ENCODE results near the gene ZFPM1. TPM values are rescaled to one million over a fixed set of nuclear protein-coding genes. Genes with fewer than 3 reads are reported as not detected.

Gene ZFPM1
- total and polyA plus RNA-seq, 10 donors = 2.3 to 25.3 (median 8.9) TPM

GRCh38 chr16:88458773-88459235 is 5.7 kb downstream of the ZFPM1 start:
- 86 to 100% (median 91%) methylated on average over 3 to 12 of the region's 12 CpGs for WGBS, 5 donors
- intact Hi-C loops (cut with DNase I; ENCODE audit: low total_unique reads) = no loop called here
- no peaks in the 10 kb centered on the region for H3K9me3 ChIP-seq
- peaks cover 45 to 100% (median 88%) of the 10 kb centered on the region in 6 donors for H3K4me1 ChIP-seq
- DNase-seq = no peak
- peaks cover 0 to 30% (median 0%) of the 10 kb centered on the region in 7 donors for H3K27me3 ChIP-seq (replicated peaks in 1 of 7)
- H3K36me3 ChIP-seq = no peaks in the 10 kb centered on the region
- no peak overlapping the region for H3K4me3 ChIP-seq
- TF ChIP-seq POLR2A (IDR thresholded peaks at IDR 0.05) = no peak
- TF ChIP-seq POLR2AphosphoS5 (IDR thresholded peaks at IDR 0.05) = no peak
- no peak for TF ChIP-seq CTCF (IDR thresholded peaks at IDR 0.05 in 8 of 11, conservative IDR thresholded peaks at IDR 0.05 in 3 of 11)
- peak overlapping the region in 2 of 8 donors; percentile 88 to 92 for H3K27ac ChIP-seq

- H3K4me1 ChIP-seq = peaks cover 45 to 100% (median 88%) of the 10 kb centered on the region in 6 donors
- H3K9me3 ChIP-seq = no peaks in the 10 kb centered on the region
- H3K27ac ChIP-seq = peak overlapping the region in 2 of 8 donors; percentile 88 to 92
- WGBS, 5 donors = 63 to 69% (median 67%) methylated on average over 5 to 8 of the region's 8 CpGs
- DNase-seq = no peak
- no peak for TF ChIP-seq POLR2A (IDR thresholded peaks at IDR 0.05)
- peak in 1 of 3 donors; percentile 13 for TF ChIP-seq POLR2AphosphoS5 (IDR thresholded peaks at IDR 0.05)
- no peaks in the 10 kb centered on the region for H3K36me3 ChIP-seq
- intact Hi-C loops (cut with DNase I; ENCODE audit: low total_unique reads) = no loop called here
- H3K4me3 ChIP-seq = no peak overlapping the region
- H3K27me3 ChIP-seq (replicated peaks in 1 of 7) = peaks cover 0 to 23% (median 0%) of the 10 kb centered on the region in 7 donors
These were observed 6.4 kb downstream of the ZFPM1 start for GRCh38 chr16:88459366-88460073.

- H3K27me3 ChIP-seq (replicated peaks in 1 of 7) = peaks cover 0 to 13% (median 0%) of the 10 kb centered on the region in 7 donors
- H3K4me3 ChIP-seq = no peak overlapping the region
- WGBS, 5 donors = 77 to 86% (median 80%) methylated on average over 13 to 32 of the region's 32 CpGs
- H3K27ac ChIP-seq = peak overlapping the region in 3 of 8 donors; percentile 78 to 80 (median 80)
- intact Hi-C loops (cut with DNase I; ENCODE audit: low total_unique reads) = no loop called here
- no peaks in the 10 kb centered on the region for H3K36me3 ChIP-seq
- H3K9me3 ChIP-seq = no peaks in the 10 kb centered on the region
- no peak for DNase-seq
- H3K4me1 ChIP-seq = peaks cover 51 to 100% (median 91%) of the 10 kb centered on the region in 6 donors
- no peak for TF ChIP-seq POLR2AphosphoS5 (IDR thresholded peaks at IDR 0.05)
- TF ChIP-seq CTCF (IDR thresholded peaks at IDR 0.05 in 8 of 11, conservative IDR thresholded peaks at IDR 0.05 in 3 of 11) = no peak
- TF ChIP-seq POLR2A (IDR thresholded peaks at IDR 0.05) = no peak
These were observed 7.6 kb downstream of the ZFPM1 start for GRCh38 chr16:88460496-88461330.

DNA sequence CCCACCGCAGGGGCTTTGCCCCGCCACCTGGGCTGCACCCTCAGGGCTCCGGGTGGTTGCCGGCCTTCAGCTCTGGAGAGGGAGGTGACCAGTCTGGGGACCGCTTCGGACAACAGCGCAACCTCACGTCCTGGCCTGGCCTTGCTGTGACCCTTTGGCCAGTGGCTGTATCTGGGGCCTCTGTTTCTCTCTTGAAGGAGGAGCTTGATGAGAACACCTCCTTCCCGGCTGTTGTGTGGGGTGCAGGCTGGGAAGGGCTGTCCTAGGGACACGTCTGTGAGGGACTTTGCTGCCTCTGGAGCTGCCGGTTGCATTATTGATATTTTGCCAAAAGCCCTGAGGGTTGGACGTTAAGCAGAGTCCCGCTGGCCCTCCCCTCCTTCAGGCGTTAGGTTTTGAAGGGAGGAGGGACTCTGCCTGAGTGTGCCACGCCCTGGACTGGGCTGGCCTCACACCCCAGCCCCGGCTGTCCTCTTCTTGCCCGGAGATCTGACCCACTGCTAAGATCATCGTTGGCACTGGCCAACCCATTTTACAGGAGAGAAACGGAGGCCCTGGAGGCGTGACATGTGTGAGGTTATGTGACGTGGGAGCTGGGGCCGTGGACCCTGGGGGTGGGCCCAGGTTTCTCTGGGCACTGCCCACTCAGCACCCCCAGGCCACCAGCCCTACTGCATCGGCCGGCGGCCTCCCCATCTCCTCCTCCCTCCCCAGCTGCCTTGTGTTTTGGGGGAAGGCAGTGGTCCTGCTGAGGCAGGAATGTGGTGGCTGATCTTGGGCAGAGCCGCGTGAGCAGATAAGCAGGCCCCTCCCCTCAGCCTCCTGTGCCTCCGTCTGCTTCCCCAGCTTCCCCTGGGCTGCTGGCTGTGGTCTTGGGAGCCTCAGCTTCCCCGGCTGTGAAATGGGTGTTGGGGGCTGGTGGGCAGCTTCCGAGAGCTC is 8.5 kb downstream of the ZFPM1 start:
- Histone ChIP-seq H3K4me3 (peak overlapping the region in 1 of 8 donors; percentile 30), H3K36me3 (no peaks in the 10 kb centered on the region), H3K9me3 (no peaks in the 10 kb centered on the region), H3K27ac (peak overlapping the region in 6 of 8 donors; percentile 13 to 80 (median 58)), H3K4me1 (peaks cover 58 to 100% (median 91%) of the 10 kb centered on the region in 6 donors), H3K27me3 (replicated peaks in 1 of 7) (peaks cover 0 to 5% (median 0%) of the 10 kb centered on the region in 7 donors)
- 52 to 74% (median 60%) methylated on average over 15 to 30 of the region's 30 CpGs for WGBS, 5 donors
- no peak for TF ChIP-seq POLR2A (IDR thresholded peaks at IDR 0.05)
- no peak for TF ChIP-seq POLR2AphosphoS5 (IDR thresholded peaks at IDR 0.05)
- TF ChIP-seq CTCF (IDR thresholded peaks at IDR 0.05 in 8 of 11, conservative IDR thresholded peaks at IDR 0.05 in 3 of 11) = no peak
- intact Hi-C loops (cut with DNase I; ENCODE audit: low total_unique reads) = no loop called here
- DNase-seq = no peak
